ENCODE data around the gene ACOT7. TPM values are rescaled to one million over a fixed set of nuclear protein-coding genes. Genes with fewer than 3 reads are reported as not detected.

The ACOT7 gene
- total RNA-seq, 1 donor from 2014 or later, result 16.1 TPM

- no peak for TF ChIP-seq CTCF (IDR thresholded peaks at IDR 0.05)
- Histone ChIP-seq H3K4me3 (no peak overlapping the region), H3K27ac (no peak overlapping the region), H3K4me1 (no peaks in the 10 kb centered on the region), H3K9me3 (no peaks in the 10 kb centered on the region), H3K27me3 (peaks cover 14% of the 10 kb centered on the region), H3K36me3 (no peaks in the 10 kb centered on the region)
- no peak for DNase-seq (ENCODE audit: low spot score in 2 of 2)
- intact Hi-C loops (cut with DNase I), result no loop called here
Measured at GRCh38 chr1:6254691-6255090, 138.9 kb downstream of the ACOT7 start.

GRCh38 chr1:6253380-6253779, 140.2 kb downstream of the ACOT7 start:
- intact Hi-C loops (cut with DNase I), result no loop called here
- DNase-seq (ENCODE audit: low spot score in 2 of 2), result no peak
- no peak for TF ChIP-seq CTCF (IDR thresholded peaks at IDR 0.05)
- H3K27ac ChIP-seq, result no peak overlapping the region
- H3K4me1 ChIP-seq, result no peaks in the 10 kb centered on the region
- no peaks in the 10 kb centered on the region for H3K9me3 ChIP-seq
- peaks cover 8% of the 10 kb centered on the region for H3K27me3 ChIP-seq
- H3K4me3 ChIP-seq, result no peak overlapping the region
- H3K36me3 ChIP-seq, result no peaks in the 10 kb centered on the region

GRCh38 chr1:6252374-6252710, 141.2 kb downstream of the ACOT7 start:
- H3K4me1 ChIP-seq, result no peaks in the 10 kb centered on the region
- no peak overlapping the region for H3K4me3 ChIP-seq
- H3K27me3 ChIP-seq, result peaks cover 8% of the 10 kb centered on the region
- no peak for DNase-seq (ENCODE audit: low spot score in 2 of 2)
- H3K27ac ChIP-seq, result no peak overlapping the region
- intact Hi-C loops (cut with DNase I), result no loop called here
- no peak for TF ChIP-seq CTCF (IDR thresholded peaks at IDR 0.05)
- H3K9me3 ChIP-seq, result no peaks in the 10 kb centered on the region
- H3K36me3 ChIP-seq, result no peaks in the 10 kb centered on the region

GRCh38 chr1:6251681-6252373, 141.7 kb downstream of the ACOT7 start:
- intact Hi-C loops (cut with DNase I), result no loop called here
- H3K4me3 ChIP-seq, result no peak overlapping the region
- no peak for DNase-seq (ENCODE audit: low spot score in 2 of 2)
- H3K27me3 ChIP-seq, result peaks cover 8% of the 10 kb centered on the region
- TF ChIP-seq CTCF (IDR thresholded peaks at IDR 0.05), result no peak
- H3K27ac ChIP-seq, result no peak overlapping the region
- H3K9me3 ChIP-seq, result no peaks in the 10 kb centered on the region
- H3K36me3 ChIP-seq, result no peaks in the 10 kb centered on the region
- no peaks in the 10 kb centered on the region for H3K4me1 ChIP-seq

- Histone ChIP-seq H3K4me1 (no peaks in the 10 kb centered on the region), H3K27ac (no peak overlapping the region), H3K9me3 (no peaks in the 10 kb centered on the region), H3K36me3 (no peaks in the 10 kb centered on the region), H3K27me3 (peaks cover 8% of the 10 kb centered on the region), H3K4me3 (no peak overlapping the region)
- DNase-seq (ENCODE audit: low spot score in 2 of 2), result no peak
- no peak for TF ChIP-seq CTCF (IDR thresholded peaks at IDR 0.05)
- intact Hi-C loops (cut with DNase I), result no loop called here
Measured at GRCh38 chr1:6251233-6251632, 142.3 kb downstream of the ACOT7 start.

Measured in ascending aorta (tissue), 2 donors.